Astrocyte (in vitro differentiated cells and primary cell): ENCODE data around the gene FBXO46. TPM values are rescaled to one million over a fixed set of nuclear protein-coding genes. Genes with fewer than 3 reads are reported as not detected.
A peak's percentile ranks its signal among the peaks of the same experiment; 100 is the strongest.

ENCODE experiments used
- DNase-seq: peaks from one replicate; pipeline ENCODE4 v3.0.0-alpha.2; 2010; ENCODE audit warnings: low read depth
- FAIRE-seq: peaks from 2 replicates; lab custom pipeline; 2011; peaks lifted over from hg19 to GRCh38; lab: Jason Lieb, UNC
- H2AFZ ChIP-seq: 2 replicates; pipeline ENCODE4 v1.6.0; 2012; ENCODE audit warnings: low read depth, low read length, inconsistent platforms
- H3K27ac ChIP-seq: 2 replicates; pipeline ENCODE4 v1.5.1; 2011; ENCODE audit warnings: low read depth, low read length, inconsistent platforms
- H3K27me3 ChIP-seq: 2 replicates; pipeline ENCODE4 v1.6.0; 2011; ENCODE audit warnings: low read length, inconsistent platforms; ENCODE audit not compliant: insufficient read depth
- H3K36me3 ChIP-seq: 2 replicates; pipeline ENCODE4 v1.5.1; 2011; ENCODE audit warnings: low read length, inconsistent platforms; ENCODE audit not compliant: insufficient read depth
- H3K4me1 ChIP-seq: 2 replicates; pipeline ENCODE4 v1.5.1; 2011; ENCODE audit warnings: low read length, inconsistent platforms; ENCODE audit not compliant: insufficient read depth
- H3K4me2 ChIP-seq: 2 replicates; pipeline ENCODE4 v1.6.0; 2012; ENCODE audit warnings: low read length, inconsistent platforms
- H3K4me3 ChIP-seq: 2 replicates; pipeline ENCODE4 v1.5.1; 2011; ENCODE audit warnings: low read depth, mild to moderate bottlenecking, low read length, inconsistent platforms; ENCODE audit not compliant: insufficient read depth
- H3K79me2 ChIP-seq: 2 replicates; pipeline ENCODE4 v1.6.0; 2012; ENCODE audit warnings: mild to moderate bottlenecking, low read length, inconsistent platforms; ENCODE audit not compliant: insufficient read depth
- H3K9ac ChIP-seq: 2 replicates; pipeline ENCODE4 v1.6.0; 2012; ENCODE audit warnings: mild to moderate bottlenecking, low read length, inconsistent platforms
- H3K9me3 ChIP-seq: 2 replicates; pipeline ENCODE4 v1.5.1; 2012; ENCODE audit warnings: low read depth, mild to moderate bottlenecking, low read length, inconsistent platforms; ENCODE audit not compliant: insufficient read depth
- H4K20me1 ChIP-seq: 2 replicates; pipeline ENCODE4 v1.6.0; 2012; ENCODE audit warnings: low read length, inconsistent platforms; ENCODE audit not compliant: insufficient read depth
- H3K27ac Mint-ChIP-seq: one replicate; pipeline ENCODE4 v1.8.0; 2021; ENCODE audit warnings: mild to moderate bottlenecking, mixed read lengths; ENCODE audit not compliant: unreplicated experiment
- H3K27me3 Mint-ChIP-seq: one replicate; pipeline ENCODE4 v1.8.0; 2021; ENCODE audit warnings: low read depth, mixed read lengths; ENCODE audit not compliant: unreplicated experiment
- H3K36me3 Mint-ChIP-seq: one replicate; pipeline ENCODE4 v1.8.0; 2021; ENCODE audit warnings: low read depth, mixed read lengths; ENCODE audit not compliant: unreplicated experiment
- H3K4me1 Mint-ChIP-seq: one replicate; pipeline ENCODE4 v1.8.0; 2021; ENCODE audit warnings: low read depth, mixed read lengths; ENCODE audit not compliant: unreplicated experiment
- H3K4me3 Mint-ChIP-seq: one replicate; pipeline ENCODE4 v1.8.0; 2021; ENCODE audit warnings: mild to moderate bottlenecking, moderate library complexity, mixed read lengths; ENCODE audit not compliant: unreplicated experiment
- H3K9me3 Mint-ChIP-seq: one replicate; pipeline ENCODE4 v1.8.0; 2021; ENCODE audit warnings: mild to moderate bottlenecking, mixed read lengths; ENCODE audit not compliant: unreplicated experiment
- CTCF ChIP-seq: IDR thresholded peaks from 2 replicates; pipeline ENCODE4 v1.5.1; 2011; ENCODE audit warnings: low read depth, mild to moderate bottlenecking, inconsistent platforms, low read length, moderate library complexity; ENCODE audit not compliant: insufficient read depth
- EZH2 ChIP-seq: IDR thresholded peaks from 2 replicates; pipeline ENCODE4 v1.6.1; 2012; ENCODE audit warnings: mild to moderate bottlenecking, low read length, inconsistent platforms; ENCODE audit not compliant: insufficient read depth
- total RNA-seq: library from RNA; stranded (reverse); gene quantifications from 2 replicates; pipeline ENCODE4 v1.2.1, GENCODE V29; 2021

The FBXO46 gene
- total RNA-seq, 1 donor from 2014 or later: 21.1 TPM

GRCh38 chr19:45767881-45768654 is 37.4 kb upstream of the FBXO46 start:
- peak overlapping the region; percentile 85 for H3K4me3 ChIP-seq
- H3K27me3 ChIP-seq: no peaks in the 10 kb centered on the region
- H3K9me3 ChIP-seq: no peaks in the 10 kb centered on the region
- H3K79me2 ChIP-seq: peaks cover 12% of the 10 kb centered on the region
- peaks cover 24% of the 10 kb centered on the region for H4K20me1 ChIP-seq
- H3K4me2 ChIP-seq: peak overlapping the region; percentile 100
- DNase-seq (peak; percentile 65), FAIRE-seq (no peak)
- H3K27me3 Mint-ChIP-seq: no peaks in the 10 kb centered on the region
- H3K27ac Mint-ChIP-seq: peak overlapping the region; percentile 66
- peaks cover 2% of the 10 kb centered on the region for H3K36me3 ChIP-seq
- H3K4me1 Mint-ChIP-seq: peaks cover 17% of the 10 kb centered on the region
- H3K9me3 Mint-ChIP-seq: no peaks in the 10 kb centered on the region
- H2AFZ ChIP-seq: peak overlapping the region; percentile 53
- H3K27ac ChIP-seq: peak overlapping the region; percentile 95
- peak overlapping the region; percentile 96 for H3K9ac ChIP-seq
- TF ChIP-seq EZH2 (no peak), CTCF (no peak)
- peak overlapping the region; percentile 87 for H3K4me3 Mint-ChIP-seq
- H3K4me1 ChIP-seq: peaks cover 37% of the 10 kb centered on the region
- H3K36me3 Mint-ChIP-seq: peaks cover 3% of the 10 kb centered on the region

GRCh38 chr19:45767410-45767880 is 36.7 kb upstream of the FBXO46 start:
- Histone ChIP-seq H3K9me3 (no peaks in the 10 kb centered on the region), H3K27ac (peak overlapping the region; percentile 95), H2AFZ (peak overlapping the region; percentile 43), H3K27me3 (no peaks in the 10 kb centered on the region), H3K4me3 (peak overlapping the region; percentile 85), H3K36me3 (no peaks in the 10 kb centered on the region), H3K4me1 (peaks cover 37% of the 10 kb centered on the region), H3K79me2 (peaks cover 12% of the 10 kb centered on the region), H3K4me2 (peak overlapping the region; percentile 100), H3K9ac (peak overlapping the region; percentile 96), H4K20me1 (peaks cover 19% of the 10 kb centered on the region)
- FAIRE-seq: no peak
- H3K36me3 Mint-ChIP-seq: peaks cover 3% of the 10 kb centered on the region
- H3K4me1 Mint-ChIP-seq: peaks cover 17% of the 10 kb centered on the region
- DNase-seq: peak; percentile 81
- no peak for TF ChIP-seq CTCF
- TF ChIP-seq EZH2: no peak
- peak overlapping the region; percentile 80 for H3K27ac Mint-ChIP-seq
- peak overlapping the region; percentile 87 for H3K4me3 Mint-ChIP-seq
- no peaks in the 10 kb centered on the region for H3K9me3 Mint-ChIP-seq
- no peaks in the 10 kb centered on the region for H3K27me3 Mint-ChIP-seq
